Cardiac fibroblast (primary cell): ENCODE measurements around the gene PRKACA.

ENCODE experiments used
- DNase-seq, 2 donors: peaks; one replicate each; pipeline versions ENCODE4 v3.0.0 to v3.0.0-alpha.2; 2010; ENCODE audit warnings: low read depth in 2 of 2
- H3K4me3 ChIP-seq, 2 donors: replicated peaks in 1 of 2; 1 replicate in 1 of 2; 2 replicates in 1 of 2; pipeline ENCODE4 v1.5.1; 2011; ENCODE audit warnings: low read depth in 2 of 2, low read length in 2 of 2, mild to moderate bottlenecking in 2 of 2, moderate library complexity in 1 of 2
- TF ChIP-seq, protein P1 (sequence below): IDR thresholded peaks from one replicate; pipeline ENCODE4 v1.5.1; 2011; ENCODE audit warnings: low read depth, mild to moderate bottlenecking, low read length, inconsistent platforms

The PRKACA gene

GRCh38 chr19:14122924-14123323 is 5.4 kb upstream of the PRKACA start:
- no peak for DNase-seq
- no peak overlapping the region for H3K4me3 ChIP-seq
- TF ChIP-seq, protein P1, sequence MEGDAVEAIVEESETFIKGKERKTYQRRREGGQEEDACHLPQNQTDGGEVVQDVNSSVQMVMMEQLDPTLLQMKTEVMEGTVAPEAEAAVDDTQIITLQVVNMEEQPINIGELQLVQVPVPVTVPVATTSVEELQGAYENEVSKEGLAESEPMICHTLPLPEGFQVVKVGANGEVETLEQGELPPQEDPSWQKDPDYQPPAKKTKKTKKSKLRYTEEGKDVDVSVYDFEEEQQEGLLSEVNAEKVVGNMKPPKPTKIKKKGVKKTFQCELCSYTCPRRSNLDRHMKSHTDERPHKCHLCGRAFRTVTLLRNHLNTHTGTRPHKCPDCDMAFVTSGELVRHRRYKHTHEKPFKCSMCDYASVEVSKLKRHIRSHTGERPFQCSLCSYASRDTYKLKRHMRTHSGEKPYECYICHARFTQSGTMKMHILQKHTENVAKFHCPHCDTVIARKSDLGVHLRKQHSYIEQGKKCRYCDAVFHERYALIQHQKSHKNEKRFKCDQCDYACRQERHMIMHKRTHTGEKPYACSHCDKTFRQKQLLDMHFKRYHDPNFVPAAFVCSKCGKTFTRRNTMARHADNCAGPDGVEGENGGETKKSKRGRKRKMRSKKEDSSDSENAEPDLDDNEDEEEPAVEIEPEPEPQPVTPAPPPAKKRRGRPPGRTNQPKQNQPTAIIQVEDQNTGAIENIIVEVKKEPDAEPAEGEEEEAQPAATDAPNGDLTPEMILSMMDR: no peak

- no peak overlapping the region for H3K4me3 ChIP-seq
- TF ChIP-seq, protein P1: no peak
- no peak for DNase-seq
Observed at GRCh38 chr19:14120497-14120780, 2.9 kb upstream of the PRKACA start.

GRCh38 chr19:14119644-14120496 is 2.3 kb upstream of the PRKACA start:
- TF ChIP-seq, protein P1: no peak
- DNase-seq: no peak
- H3K4me3 ChIP-seq: no peak overlapping the region

GRCh38 chr19:14119146-14119545 is 1.6 kb upstream of the PRKACA start:
- TF ChIP-seq, protein P1: no peak
- DNase-seq: no peak
- no peak overlapping the region for H3K4me3 ChIP-seq

- peak overlapping the region; percentile 39 to 51 for H3K4me3 ChIP-seq
- DNase-seq: peak; percentile 69 to 88
- TF ChIP-seq, protein P1: no peak
Observed at GRCh38 chr19:14118165-14119051, 846 bp upstream of the PRKACA start.

- peak overlapping the region; percentile 80 to 95 for H3K4me3 ChIP-seq
- DNase-seq: no peak
Observed at GRCh38 chr19:14116918-14117578, 514 bp downstream of the PRKACA start.

More at GRCh38 chr19:14116918-14117578, 514 bp downstream of the PRKACA start:
- TF ChIP-seq, protein P1: no peak
